SK-N-SH (cell line): ENCODE data around the gene CDC45. TPM values are rescaled to one million over a fixed set of nuclear protein-coding genes. Genes with fewer than 3 reads are reported as not detected.

Experiments used
- CTCF ChIA-PET: fragments of 300-600, 350-600 bp; formaldehyde crosslinking; extraction: SDS; loops from one replicate; lab custom pipeline; 2021; lab: Yijun Ruan, JAX
- POLR2A ChIA-PET: fragments of 350-600 bp; sonication (Branson Sonifier 250); formaldehyde crosslinking; extraction: SDS; loops from one replicate; lab custom pipeline; 2020; ENCODE audit warnings: antibody characterized with exemption, inconsistent platforms; lab: Yijun Ruan, JAX
- DNase-seq: peaks from one replicate; pipeline ENCODE4 v3.0.0; 2012
- H2AFZ ChIP-seq: fragments of 200-600 bp; sonication (generic); 2 replicates; pipeline ENCODE4 v1.8.1; 2016; ENCODE audit warnings: antibody characterized with exemption, mild to moderate bottlenecking, low read depth
- H3F3A ChIP-seq: fragments of 200-600 bp; sonication (generic); replicated peaks from 2 replicates; pipeline ENCODE3; 2016; ENCODE audit warnings: antibody characterized with exemption, mild to moderate bottlenecking; ENCODE audit not compliant: insufficient read depth
- H3K27ac ChIP-seq, 2 experiments: fragments of 200-500 bp in 1 of 2; fragments of 200-600 bp in 1 of 2; sonication (Bioruptor generic) in 1 of 2; sonication (generic), shearing (Covaris generic) in 1 of 2; 2 replicates each; pipeline versions ENCODE4 v1.5.1 to v1.6.1; 2014 to 2016; ENCODE audit warnings: low read depth in 2 of 2, inconsistent platforms in 1 of 2, low read length in 1 of 2, mild to moderate bottlenecking in 1 of 2, mixed read lengths in 1 of 2
- H3K27me3 ChIP-seq: fragments of 200-600 bp; sonication (generic), shearing (Covaris generic); 2 replicates; pipeline ENCODE4 v1.6.1; 2016; ENCODE audit warnings: mixed run types; ENCODE audit not compliant: insufficient read depth
- H3K36me3 ChIP-seq, 2 experiments: fragments of 200-500 bp in 1 of 2; fragments of 200-600 bp in 1 of 2; sonication (Bioruptor generic) in 1 of 2; sonication (generic) in 1 of 2; replicated peaks in 1 of 2; 2 replicates each; pipeline versions ENCODE3 to v1.5.1; 2014 to 2016; ENCODE audit warnings: low read length in 1 of 2, mild to moderate bottlenecking in 1 of 2; ENCODE audit not compliant: insufficient read depth in 2 of 2, control insufficient read depth in 1 of 2
- H3K4me1 ChIP-seq, 2 experiments: fragments of 200-500 bp in 1 of 2; fragments of 200-600 bp in 1 of 2; sonication (Bioruptor generic) in 1 of 2; sonication (generic), shearing (Covaris generic) in 1 of 2; 2 replicates each; pipeline versions ENCODE4 v1.5.1 to v1.6.1; 2014 to 2016; ENCODE audit warnings: low read depth in 1 of 2, low read length in 1 of 2, mixed run types in 1 of 2; ENCODE audit not compliant: insufficient read depth in 2 of 2, control insufficient read depth in 1 of 2
- H3K4me2 ChIP-seq: fragments of 200-600 bp; sonication (generic), shearing (Covaris generic); 2 replicates; pipeline ENCODE4 v1.6.1; 2017; ENCODE audit warnings: mixed run types
- H3K4me3 ChIP-seq, 2 experiments: fragments of 200-500 bp in 1 of 2; fragments of 200-600 bp in 1 of 2; sonication (Bioruptor generic) in 1 of 2; sonication (generic), shearing (Covaris generic) in 1 of 2; 2 replicates each; pipeline versions ENCODE4 v1.5.1 to v1.8.1; 2014 to 2016; ENCODE audit warnings: low read depth in 2 of 2, inconsistent platforms in 1 of 2, low read length in 1 of 2, mild to moderate bottlenecking in 1 of 2, mixed read lengths in 1 of 2, moderate library complexity in 1 of 2
- H3K79me2 ChIP-seq: fragments of 200-600 bp; sonication (generic); 2 replicates; pipeline ENCODE4 v1.8.1; 2017; ENCODE audit warnings: mild to moderate bottlenecking; ENCODE audit not compliant: insufficient read depth
- H3K9ac ChIP-seq: fragments of 200-600 bp; sonication (generic); 2 replicates; pipeline ENCODE4 v1.6.1; 2017; ENCODE audit warnings: mixed run types
- H3K9me2 ChIP-seq: fragments of 200-600 bp; sonication (generic); 2 replicates; pipeline ENCODE4 v1.6.1; 2017; ENCODE audit warnings: mixed run types
- H3K9me3 ChIP-seq: fragments of 200-600 bp; sonication (generic); 2 replicates; pipeline ENCODE4 v1.6.1; 2017; ENCODE audit warnings: mixed run types, mild to moderate bottlenecking, moderate library complexity
- H4K20me1 ChIP-seq: fragments of 200-600 bp; sonication (generic); 2 replicates; pipeline ENCODE4 v1.6.1; 2017; ENCODE audit warnings: mild to moderate bottlenecking, mixed run types; ENCODE audit not compliant: insufficient read depth
- CHD2 ChIP-seq: fragments of 150-350 bp; IDR thresholded peaks from 2 replicates; pipeline ENCODE4 v1.6.1; 2018; ENCODE audit warnings: low read length; ENCODE audit not compliant: partially characterized antibody
- ELF1 ChIP-seq: IDR thresholded peaks from 2 replicates; pipeline ENCODE4 v1.4.0; 2012
- EP300 ChIP-seq, 2 experiments: IDR thresholded peaks; 2 replicates each; pipeline versions ENCODE4 v1.4.0 to v1.6.1; 2012; ENCODE audit warnings: borderline replicate concordance in 1 of 2, low read depth in 1 of 2, low read length in 1 of 2
- FOXJ3 ChIP-seq: sonication (generic); formaldehyde crosslinking; IDR thresholded peaks from 2 replicates; pipeline ENCODE4 v1.5.1; 2020; ENCODE audit warnings: mild to moderate bottlenecking, missing genetic modification reagents
- JUND ChIP-seq: IDR thresholded peaks from 2 replicates; pipeline ENCODE4 v1.4.0; 2012
- MEF2A ChIP-seq: IDR thresholded peaks from 2 replicates; pipeline ENCODE4 v1.4.0; 2012; ENCODE audit warnings: low read depth, borderline replicate concordance
- NRF1 ChIP-seq: IDR thresholded peaks from 2 replicates; pipeline ENCODE4 v1.6.1; 2012; ENCODE audit warnings: low read depth, mild to moderate bottlenecking, low read length
- RCOR1 ChIP-seq: fragments of 150-350 bp; IDR thresholded peaks from 2 replicates; pipeline ENCODE4 v1.6.1; 2017; ENCODE audit warnings: antibody characterized with exemption, low read length
- SIN3A ChIP-seq: IDR thresholded peaks from 2 replicates; pipeline ENCODE4 v1.6.1; 2012; ENCODE audit warnings: low read depth, mild to moderate bottlenecking, low read length, moderate library complexity, borderline replicate concordance
- TAF1 ChIP-seq: IDR thresholded peaks from 2 replicates; pipeline ENCODE4 v1.6.1; 2012; ENCODE audit warnings: low read depth, mild to moderate bottlenecking, low read length, moderate library complexity, borderline replicate concordance
- WGBS: methylation state at CpG from one replicate; pipeline ENCODE4 v1.1.6; 2017; ENCODE audit warnings: low lambda C conversion rate; 5-methylcytosine and 5-hydroxymethylcytosine counted together
- polyA plus RNA-seq, 3 experiments: library from polyadenylated mRNA; depleted of rRNA; stranded (reverse); fragments of >200 nt; gene quantifications; 2 replicates each; pipeline ENCODE4 v1.2.3, GENCODE V29; 2012
- TF ChIP-seq, protein P1 (sequence below): IDR thresholded peaks from 2 replicates; pipeline ENCODE4 v1.6.1; 2012; ENCODE audit warnings: mild to moderate bottlenecking, low read depth, low read length, moderate library complexity
- TF ChIP-seq, protein P2 (sequence below): IDR thresholded peaks from 2 replicates; pipeline ENCODE4 v1.4.0; 2012; ENCODE audit warnings: low read depth
- TF ChIP-seq, protein P3 (sequence below): IDR thresholded peaks from 2 replicates; pipeline ENCODE4 v1.4.0; 2012; ENCODE audit warnings: low read depth, borderline replicate concordance

CDC45 gene
- polyA plus RNA-seq, 1 of the 3 experiments (the other 2 are of a cell fraction), result 23.6 TPM

- TF ChIP-seq, protein P1, sequence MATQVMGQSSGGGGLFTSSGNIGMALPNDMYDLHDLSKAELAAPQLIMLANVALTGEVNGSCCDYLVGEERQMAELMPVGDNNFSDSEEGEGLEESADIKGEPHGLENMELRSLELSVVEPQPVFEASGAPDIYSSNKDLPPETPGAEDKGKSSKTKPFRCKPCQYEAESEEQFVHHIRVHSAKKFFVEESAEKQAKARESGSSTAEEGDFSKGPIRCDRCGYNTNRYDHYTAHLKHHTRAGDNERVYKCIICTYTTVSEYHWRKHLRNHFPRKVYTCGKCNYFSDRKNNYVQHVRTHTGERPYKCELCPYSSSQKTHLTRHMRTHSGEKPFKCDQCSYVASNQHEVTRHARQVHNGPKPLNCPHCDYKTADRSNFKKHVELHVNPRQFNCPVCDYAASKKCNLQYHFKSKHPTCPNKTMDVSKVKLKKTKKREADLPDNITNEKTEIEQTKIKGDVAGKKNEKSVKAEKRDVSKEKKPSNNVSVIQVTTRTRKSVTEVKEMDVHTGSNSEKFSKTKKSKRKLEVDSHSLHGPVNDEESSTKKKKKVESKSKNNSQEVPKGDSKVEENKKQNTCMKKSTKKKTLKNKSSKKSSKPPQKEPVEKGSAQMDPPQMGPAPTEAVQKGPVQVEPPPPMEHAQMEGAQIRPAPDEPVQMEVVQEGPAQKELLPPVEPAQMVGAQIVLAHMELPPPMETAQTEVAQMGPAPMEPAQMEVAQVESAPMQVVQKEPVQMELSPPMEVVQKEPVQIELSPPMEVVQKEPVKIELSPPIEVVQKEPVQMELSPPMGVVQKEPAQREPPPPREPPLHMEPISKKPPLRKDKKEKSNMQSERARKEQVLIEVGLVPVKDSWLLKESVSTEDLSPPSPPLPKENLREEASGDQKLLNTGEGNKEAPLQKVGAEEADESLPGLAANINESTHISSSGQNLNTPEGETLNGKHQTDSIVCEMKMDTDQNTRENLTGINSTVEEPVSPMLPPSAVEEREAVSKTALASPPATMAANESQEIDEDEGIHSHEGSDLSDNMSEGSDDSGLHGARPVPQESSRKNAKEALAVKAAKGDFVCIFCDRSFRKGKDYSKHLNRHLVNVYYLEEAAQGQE, result no peak
- TF ChIP-seq FOXJ3 (CRISPR knock-in tag) (no peak), RCOR1 (no peak), ELF1 (no peak), EP300 (IDR thresholded peaks at IDR 0.05; ENCODE audit: borderline replicate concordance in 1 of 2, low read depth in 1 of 2, low read length in 1 of 2) (no peak), CHD2 (no peak), MEF2A (no peak), NRF1 (no peak)
- TF ChIP-seq, protein P2, sequence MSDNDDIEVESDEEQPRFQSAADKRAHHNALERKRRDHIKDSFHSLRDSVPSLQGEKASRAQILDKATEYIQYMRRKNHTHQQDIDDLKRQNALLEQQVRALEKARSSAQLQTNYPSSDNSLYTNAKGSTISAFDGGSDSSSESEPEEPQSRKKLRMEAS, result no peak
Measured at GRCh38 chr22:19460036-19460435, 19.7 kb upstream of the CDC45 start (continued).

GRCh38 chr22:19461506-19461905, 18.2 kb upstream of the CDC45 start:
- no peak overlapping the region for H3K9ac ChIP-seq
- peaks cover 0 to 3% of the 10 kb centered on the region in 2 experiments; a peak in 1 of 4 replicates for H3K4me1 ChIP-seq
- no peaks in the 10 kb centered on the region for H3K9me3 ChIP-seq
- H3K27me3 ChIP-seq, result no peaks in the 10 kb centered on the region
- no peaks in the 10 kb centered on the region for H4K20me1 ChIP-seq
- peaks cover 68 to 85% of the 10 kb centered on the region in 2 experiments for H3K36me3 ChIP-seq
- no peak for DNase-seq
- H2AFZ ChIP-seq, result no peak overlapping the region
- H3K4me2 ChIP-seq, result no peak overlapping the region
- H3K79me2 ChIP-seq, result no peaks in the 10 kb centered on the region
- no peak overlapping the region for H3K4me3 ChIP-seq
- CTCF ChIA-PET, result interaction anchor here (0.6 kb wide), 1 partner anchor 168 kb away, joined by 3 read pairs; no protein-coding TSS in a partner anchor
- no peak overlapping the region for H3K27ac ChIP-seq
- TF ChIP-seq JUND (no peak), SIN3A (no peak), TAF1 (no peak)
- TF ChIP-seq, protein P3, sequence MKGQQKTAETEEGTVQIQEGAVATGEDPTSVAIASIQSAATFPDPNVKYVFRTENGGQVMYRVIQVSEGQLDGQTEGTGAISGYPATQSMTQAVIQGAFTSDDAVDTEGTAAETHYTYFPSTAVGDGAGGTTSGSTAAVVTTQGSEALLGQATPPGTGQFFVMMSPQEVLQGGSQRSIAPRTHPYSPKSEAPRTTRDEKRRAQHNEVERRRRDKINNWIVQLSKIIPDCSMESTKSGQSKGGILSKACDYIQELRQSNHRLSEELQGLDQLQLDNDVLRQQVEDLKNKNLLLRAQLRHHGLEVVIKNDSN, result no peak
- TF ChIP-seq, all 33 proteins: peak for 0
- Histone ChIP-seq H3F3A (no peaks in the 10 kb centered on the region), H3K9me2 (no peaks in the 10 kb centered on the region)
- WGBS, result 96% methylated on average over 1 of the region's 1 CpG
- POLR2A ChIA-PET, result no interaction called here
